HEK293 (cell line): ENCODE measurements around the gene ZNF219.

Experiments used
- GLIS1 ChIP-seq: fragments of 450-650 bp; formaldehyde crosslinking; IDR thresholded peaks from 2 replicates; pipeline ENCODE4 v1.5.1; 2016; ENCODE audit warnings: missing biosample characterization, missing genetic modification characterization
- KLF8 ChIP-seq: fragments of 450-650 bp; formaldehyde crosslinking; IDR thresholded peaks from 2 replicates; pipeline ENCODE4 v1.5.1; 2016; ENCODE audit warnings: missing biosample characterization, missing genetic modification characterization
- MYNN ChIP-seq: fragments of 450-650 bp; formaldehyde crosslinking; IDR thresholded peaks from 2 replicates; pipeline ENCODE4 v1.5.1; 2016; ENCODE audit warnings: missing biosample characterization, missing genetic modification characterization, borderline replicate concordance
- ZBTB17 ChIP-seq: fragments of 450-650 bp; formaldehyde crosslinking; IDR thresholded peaks from 2 replicates; pipeline ENCODE4 v1.5.1; 2016; ENCODE audit warnings: missing biosample characterization, missing genetic modification characterization
- ZNF157 ChIP-seq: fragments of 450-650 bp; formaldehyde crosslinking; IDR thresholded peaks from 2 replicates; pipeline ENCODE4 v1.5.1; 2016; ENCODE audit warnings: missing biosample characterization, missing genetic modification characterization
- ZNF184 ChIP-seq: fragments of 450-650 bp; IDR thresholded peaks from 2 replicates; pipeline ENCODE4 v1.5.1; 2018; ENCODE audit warnings: missing biosample characterization, mild to moderate bottlenecking, missing genetic modification characterization
- ZNF302 ChIP-seq: fragments of 450-650 bp; formaldehyde crosslinking; IDR thresholded peaks from 2 replicates; pipeline ENCODE4 v1.5.1; 2016; ENCODE audit warnings: missing biosample characterization, missing genetic modification characterization, low read depth
- ZNF701 ChIP-seq: fragments of 450-650 bp; formaldehyde crosslinking; IDR thresholded peaks from 2 replicates; pipeline ENCODE4 v1.5.1; 2016; ENCODE audit warnings: missing biosample characterization, missing genetic modification characterization
- ZNF776 ChIP-seq: fragments of 450-650 bp; formaldehyde crosslinking; IDR thresholded peaks from 2 replicates; pipeline ENCODE4 v1.5.0; 2017; ENCODE audit warnings: missing biosample characterization, missing genetic modification characterization, borderline replicate concordance
- TF ChIP-seq, protein P1 (sequence below): fragments of 450-650 bp; formaldehyde crosslinking; IDR thresholded peaks from 2 replicates; pipeline ENCODE4 v1.5.1; 2016; ENCODE audit warnings: missing biosample characterization, missing genetic modification characterization
- TF ChIP-seq, protein P2 (sequence below): fragments of 450-650 bp; formaldehyde crosslinking; IDR thresholded peaks from 2 replicates; pipeline ENCODE4 v1.5.1; 2017; ENCODE audit warnings: missing biosample characterization, missing genetic modification characterization
- TF ChIP-seq, protein P3 (sequence below): fragments of 450-650 bp; formaldehyde crosslinking; IDR thresholded peaks from 2 replicates; pipeline ENCODE4 v1.5.1; 2016; ENCODE audit warnings: missing biosample characterization, missing genetic modification characterization
- TF ChIP-seq, protein P4 (sequence below): fragments of 450-650 bp; formaldehyde crosslinking; IDR thresholded peaks from 2 replicates; pipeline ENCODE4 v1.5.1; 2016; ENCODE audit warnings: missing biosample characterization, missing genetic modification characterization
- TF ChIP-seq, protein P5 (sequence below): fragments of 450-650 bp; formaldehyde crosslinking; IDR thresholded peaks from 2 replicates; pipeline ENCODE4 v1.5.1; 2016; ENCODE audit warnings: missing biosample characterization, missing genetic modification characterization

DNA sequence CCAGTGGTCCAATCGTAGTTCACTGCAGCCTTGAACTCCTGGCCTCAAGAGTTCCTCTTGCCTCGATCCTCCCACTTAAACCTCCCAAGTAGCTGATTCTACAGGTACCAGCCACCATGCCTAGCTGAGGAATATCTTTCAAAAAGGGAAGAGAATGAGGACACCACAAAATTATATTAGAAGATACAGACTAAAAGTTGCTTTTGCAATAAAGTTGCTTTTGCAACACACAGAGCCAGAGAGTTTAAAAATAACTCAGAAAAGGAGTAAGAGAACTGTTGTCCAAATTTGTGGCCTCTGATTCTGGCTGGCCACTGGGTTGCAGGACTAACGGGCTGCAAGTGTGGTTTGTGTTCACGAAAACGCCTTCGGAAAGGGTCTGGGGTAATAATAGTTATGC is 22.2 kb upstream of the ZNF219 start:
- no peak for TF ChIP-seq ZNF157 (tag by site-specific recombination)
- TF ChIP-seq, protein P1, sequence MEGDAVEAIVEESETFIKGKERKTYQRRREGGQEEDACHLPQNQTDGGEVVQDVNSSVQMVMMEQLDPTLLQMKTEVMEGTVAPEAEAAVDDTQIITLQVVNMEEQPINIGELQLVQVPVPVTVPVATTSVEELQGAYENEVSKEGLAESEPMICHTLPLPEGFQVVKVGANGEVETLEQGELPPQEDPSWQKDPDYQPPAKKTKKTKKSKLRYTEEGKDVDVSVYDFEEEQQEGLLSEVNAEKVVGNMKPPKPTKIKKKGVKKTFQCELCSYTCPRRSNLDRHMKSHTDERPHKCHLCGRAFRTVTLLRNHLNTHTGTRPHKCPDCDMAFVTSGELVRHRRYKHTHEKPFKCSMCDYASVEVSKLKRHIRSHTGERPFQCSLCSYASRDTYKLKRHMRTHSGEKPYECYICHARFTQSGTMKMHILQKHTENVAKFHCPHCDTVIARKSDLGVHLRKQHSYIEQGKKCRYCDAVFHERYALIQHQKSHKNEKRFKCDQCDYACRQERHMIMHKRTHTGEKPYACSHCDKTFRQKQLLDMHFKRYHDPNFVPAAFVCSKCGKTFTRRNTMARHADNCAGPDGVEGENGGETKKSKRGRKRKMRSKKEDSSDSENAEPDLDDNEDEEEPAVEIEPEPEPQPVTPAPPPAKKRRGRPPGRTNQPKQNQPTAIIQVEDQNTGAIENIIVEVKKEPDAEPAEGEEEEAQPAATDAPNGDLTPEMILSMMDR (tag by site-specific recombination), result no peak
- TF ChIP-seq KLF8 (tag by site-specific recombination), result no peak
- TF ChIP-seq, protein P2, sequence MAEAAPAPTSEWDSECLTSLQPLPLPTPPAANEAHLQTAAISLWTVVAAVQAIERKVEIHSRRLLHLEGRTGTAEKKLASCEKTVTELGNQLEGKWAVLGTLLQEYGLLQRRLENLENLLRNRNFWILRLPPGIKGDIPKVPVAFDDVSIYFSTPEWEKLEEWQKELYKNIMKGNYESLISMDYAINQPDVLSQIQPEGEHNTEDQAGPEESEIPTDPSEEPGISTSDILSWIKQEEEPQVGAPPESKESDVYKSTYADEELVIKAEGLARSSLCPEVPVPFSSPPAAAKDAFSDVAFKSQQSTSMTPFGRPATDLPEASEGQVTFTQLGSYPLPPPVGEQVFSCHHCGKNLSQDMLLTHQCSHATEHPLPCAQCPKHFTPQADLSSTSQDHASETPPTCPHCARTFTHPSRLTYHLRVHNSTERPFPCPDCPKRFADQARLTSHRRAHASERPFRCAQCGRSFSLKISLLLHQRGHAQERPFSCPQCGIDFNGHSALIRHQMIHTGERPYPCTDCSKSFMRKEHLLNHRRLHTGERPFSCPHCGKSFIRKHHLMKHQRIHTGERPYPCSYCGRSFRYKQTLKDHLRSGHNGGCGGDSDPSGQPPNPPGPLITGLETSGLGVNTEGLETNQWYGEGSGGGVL (tag by site-specific recombination), result no peak
- TF ChIP-seq, protein P3, sequence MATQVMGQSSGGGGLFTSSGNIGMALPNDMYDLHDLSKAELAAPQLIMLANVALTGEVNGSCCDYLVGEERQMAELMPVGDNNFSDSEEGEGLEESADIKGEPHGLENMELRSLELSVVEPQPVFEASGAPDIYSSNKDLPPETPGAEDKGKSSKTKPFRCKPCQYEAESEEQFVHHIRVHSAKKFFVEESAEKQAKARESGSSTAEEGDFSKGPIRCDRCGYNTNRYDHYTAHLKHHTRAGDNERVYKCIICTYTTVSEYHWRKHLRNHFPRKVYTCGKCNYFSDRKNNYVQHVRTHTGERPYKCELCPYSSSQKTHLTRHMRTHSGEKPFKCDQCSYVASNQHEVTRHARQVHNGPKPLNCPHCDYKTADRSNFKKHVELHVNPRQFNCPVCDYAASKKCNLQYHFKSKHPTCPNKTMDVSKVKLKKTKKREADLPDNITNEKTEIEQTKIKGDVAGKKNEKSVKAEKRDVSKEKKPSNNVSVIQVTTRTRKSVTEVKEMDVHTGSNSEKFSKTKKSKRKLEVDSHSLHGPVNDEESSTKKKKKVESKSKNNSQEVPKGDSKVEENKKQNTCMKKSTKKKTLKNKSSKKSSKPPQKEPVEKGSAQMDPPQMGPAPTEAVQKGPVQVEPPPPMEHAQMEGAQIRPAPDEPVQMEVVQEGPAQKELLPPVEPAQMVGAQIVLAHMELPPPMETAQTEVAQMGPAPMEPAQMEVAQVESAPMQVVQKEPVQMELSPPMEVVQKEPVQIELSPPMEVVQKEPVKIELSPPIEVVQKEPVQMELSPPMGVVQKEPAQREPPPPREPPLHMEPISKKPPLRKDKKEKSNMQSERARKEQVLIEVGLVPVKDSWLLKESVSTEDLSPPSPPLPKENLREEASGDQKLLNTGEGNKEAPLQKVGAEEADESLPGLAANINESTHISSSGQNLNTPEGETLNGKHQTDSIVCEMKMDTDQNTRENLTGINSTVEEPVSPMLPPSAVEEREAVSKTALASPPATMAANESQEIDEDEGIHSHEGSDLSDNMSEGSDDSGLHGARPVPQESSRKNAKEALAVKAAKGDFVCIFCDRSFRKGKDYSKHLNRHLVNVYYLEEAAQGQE (tag by site-specific recombination), result no peak
- TF ChIP-seq ZNF701 (tag by site-specific recombination), result no peak
- TF ChIP-seq GLIS1 (tag by site-specific recombination), result no peak
- TF ChIP-seq ZNF776 (tag by site-specific recombination), result no peak
- TF ChIP-seq, protein P4, sequence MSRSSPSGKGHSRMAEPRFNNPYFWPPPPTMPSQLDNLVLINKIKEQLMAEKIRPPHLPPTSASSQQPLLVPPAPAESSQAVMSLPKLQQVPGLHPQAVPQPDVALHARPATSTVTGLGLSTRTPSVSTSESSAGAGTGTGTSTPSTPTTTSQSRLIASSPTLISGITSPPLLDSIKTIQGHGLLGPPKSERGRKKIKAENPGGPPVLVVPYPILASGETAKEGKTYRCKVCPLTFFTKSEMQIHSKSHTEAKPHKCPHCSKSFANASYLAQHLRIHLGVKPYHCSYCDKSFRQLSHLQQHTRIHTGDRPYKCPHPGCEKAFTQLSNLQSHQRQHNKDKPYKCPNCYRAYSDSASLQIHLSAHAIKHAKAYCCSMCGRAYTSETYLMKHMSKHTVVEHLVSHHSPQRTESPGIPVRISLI, result no peak
- no peak for TF ChIP-seq ZBTB17 (tag by site-specific recombination)
- no peak for TF ChIP-seq ZNF184 (tag by site-specific recombination)
- no peak for TF ChIP-seq ZNF302 (tag by site-specific recombination)
- TF ChIP-seq, protein P5, sequence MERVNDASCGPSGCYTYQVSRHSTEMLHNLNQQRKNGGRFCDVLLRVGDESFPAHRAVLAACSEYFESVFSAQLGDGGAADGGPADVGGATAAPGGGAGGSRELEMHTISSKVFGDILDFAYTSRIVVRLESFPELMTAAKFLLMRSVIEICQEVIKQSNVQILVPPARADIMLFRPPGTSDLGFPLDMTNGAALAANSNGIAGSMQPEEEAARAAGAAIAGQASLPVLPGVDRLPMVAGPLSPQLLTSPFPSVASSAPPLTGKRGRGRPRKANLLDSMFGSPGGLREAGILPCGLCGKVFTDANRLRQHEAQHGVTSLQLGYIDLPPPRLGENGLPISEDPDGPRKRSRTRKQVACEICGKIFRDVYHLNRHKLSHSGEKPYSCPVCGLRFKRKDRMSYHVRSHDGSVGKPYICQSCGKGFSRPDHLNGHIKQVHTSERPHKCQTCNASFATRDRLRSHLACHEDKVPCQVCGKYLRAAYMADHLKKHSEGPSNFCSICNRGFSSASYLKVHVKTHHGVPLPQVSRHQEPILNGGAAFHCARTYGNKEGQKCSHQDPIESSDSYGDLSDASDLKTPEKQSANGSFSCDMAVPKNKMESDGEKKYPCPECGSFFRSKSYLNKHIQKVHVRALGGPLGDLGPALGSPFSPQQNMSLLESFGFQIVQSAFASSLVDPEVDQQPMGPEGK (tag by site-specific recombination), result no peak
- no peak for TF ChIP-seq MYNN (tag by site-specific recombination)
